Muscle of back (tissue), 11 donors: ENCODE data around the gene ELAC2. TPM values are rescaled to one million over a fixed set of nuclear protein-coding genes. Genes with fewer than 3 reads are reported as not detected.
"Not testable (repeated sequence)": the region's sequence is repeated elsewhere in the genome, so short reads cannot be mapped to it uniquely, and the experiment has no call there.

Source experiments
- DNase-seq, 3 donors: peaks; one replicate each; pipeline versions ENCODE4 v3.0.0 to v3.0.0-alpha.2; 2013
- polyA plus RNA-seq, 10 donors: library from polyadenylated mRNA; unstranded; fragments of 120-200 nt; gene quantifications; one replicate each; pipeline ENCODE4 v1.2.1, GENCODE V29; 2013; ENCODE audit not compliant: insufficient read length in 10 of 10

The ELAC2 gene
- polyA plus RNA-seq, 10 donors: 36.0 to 50.4 (median 43.6) TPM

DNA sequence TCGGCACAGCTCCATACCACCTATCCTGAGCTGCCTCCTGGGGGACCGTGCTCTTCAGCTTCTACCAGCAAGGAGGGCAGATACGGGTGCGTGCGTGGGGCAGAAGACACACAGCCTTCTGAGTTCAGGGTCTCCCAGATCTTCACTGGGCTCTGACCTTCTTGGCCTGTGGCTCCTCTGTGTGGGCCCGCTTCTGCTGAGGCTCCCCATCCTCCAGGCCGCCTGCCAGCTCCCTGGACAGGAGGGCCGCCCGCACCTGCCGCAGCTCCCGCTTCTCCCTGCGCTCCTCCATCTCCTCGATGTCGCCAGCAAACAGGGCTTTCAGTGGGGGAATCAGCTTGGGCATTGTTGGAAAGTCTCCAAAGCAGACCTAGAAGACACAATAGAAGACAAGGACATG lies 25.2 kb downstream of the ELAC2 start:
- DNase-seq: no peak

DNA sequence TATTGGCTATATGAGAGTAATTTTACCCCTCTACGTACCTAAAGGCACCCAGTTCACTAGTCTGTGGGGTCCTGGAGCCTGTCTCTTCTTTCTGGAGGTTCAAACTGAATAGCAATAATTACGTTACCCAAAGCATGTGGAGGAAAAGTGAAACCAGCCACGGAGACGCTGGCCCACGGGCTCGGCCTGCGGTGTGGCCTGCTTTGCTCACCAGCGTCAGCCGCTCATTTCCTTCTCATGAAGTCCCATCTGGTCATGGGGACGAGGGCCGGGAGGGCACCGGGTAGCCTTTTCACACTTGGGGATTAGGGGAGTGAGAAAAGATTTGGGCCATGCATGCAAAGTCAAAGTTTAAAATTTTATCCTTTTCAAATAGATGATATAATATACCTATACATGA lies 26.9 kb downstream of the ELAC2 start:
- no peak for DNase-seq

DNA sequence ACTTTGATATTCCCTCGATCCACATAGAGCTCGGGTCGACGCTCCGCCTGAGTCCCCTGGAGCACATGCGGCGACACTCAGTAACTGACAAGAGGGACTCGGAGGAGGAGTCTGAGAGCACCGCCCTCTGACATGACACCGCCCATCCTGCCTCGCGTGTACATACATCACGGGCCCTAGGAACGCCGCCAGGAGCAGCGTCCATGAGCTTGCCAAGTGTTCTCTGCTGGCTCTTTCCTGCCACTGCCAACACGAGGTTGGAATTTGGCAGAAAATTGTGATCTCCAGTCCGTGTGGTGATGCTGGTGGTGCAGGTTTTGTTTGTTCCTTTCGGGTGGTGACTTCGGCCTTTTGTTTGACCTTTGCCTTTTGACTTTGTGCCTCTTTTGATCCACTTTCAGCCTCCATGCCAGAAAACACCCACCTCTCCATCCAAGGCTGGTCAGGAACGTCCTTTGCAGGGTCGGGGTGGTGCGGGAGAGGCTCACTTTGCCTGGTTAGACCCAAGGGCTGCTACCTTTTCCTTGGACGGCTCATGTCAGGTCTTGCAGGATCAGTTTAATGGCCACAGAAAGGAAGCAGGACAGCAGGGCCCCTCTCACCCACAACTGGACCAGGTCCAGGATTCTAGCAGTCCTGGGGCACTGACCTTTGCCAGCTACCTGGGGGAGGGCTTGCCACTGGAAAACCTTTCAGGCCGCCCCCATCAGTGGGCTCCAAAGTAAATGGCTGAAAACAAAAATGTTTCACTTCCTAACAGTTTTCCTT lies 27.6 kb downstream of the ELAC2 start:
- DNase-seq: no peak

DNA sequence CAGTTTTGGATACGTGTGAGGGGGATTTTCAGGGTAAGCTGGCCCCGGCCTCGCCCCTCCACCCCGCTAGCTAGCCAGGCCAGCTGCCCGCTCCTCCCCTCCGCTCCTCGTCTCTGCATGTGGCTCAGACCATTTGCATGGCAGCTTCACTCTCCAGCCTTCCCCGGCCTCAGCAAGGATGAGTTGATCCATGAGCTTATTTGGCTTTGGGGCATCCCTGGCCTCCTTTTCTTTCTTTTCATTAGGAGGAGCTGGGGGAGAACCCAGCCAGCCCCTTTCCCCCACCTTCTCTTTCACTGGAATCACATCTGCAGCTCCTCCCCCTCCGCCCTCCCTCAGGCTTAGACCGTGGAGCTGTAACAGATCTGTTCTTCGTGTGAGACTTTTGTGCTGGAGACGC lies 30.7 kb downstream of the ELAC2 start:
- DNase-seq: peak in 1 of 3 donors; percentile 49

DNA sequence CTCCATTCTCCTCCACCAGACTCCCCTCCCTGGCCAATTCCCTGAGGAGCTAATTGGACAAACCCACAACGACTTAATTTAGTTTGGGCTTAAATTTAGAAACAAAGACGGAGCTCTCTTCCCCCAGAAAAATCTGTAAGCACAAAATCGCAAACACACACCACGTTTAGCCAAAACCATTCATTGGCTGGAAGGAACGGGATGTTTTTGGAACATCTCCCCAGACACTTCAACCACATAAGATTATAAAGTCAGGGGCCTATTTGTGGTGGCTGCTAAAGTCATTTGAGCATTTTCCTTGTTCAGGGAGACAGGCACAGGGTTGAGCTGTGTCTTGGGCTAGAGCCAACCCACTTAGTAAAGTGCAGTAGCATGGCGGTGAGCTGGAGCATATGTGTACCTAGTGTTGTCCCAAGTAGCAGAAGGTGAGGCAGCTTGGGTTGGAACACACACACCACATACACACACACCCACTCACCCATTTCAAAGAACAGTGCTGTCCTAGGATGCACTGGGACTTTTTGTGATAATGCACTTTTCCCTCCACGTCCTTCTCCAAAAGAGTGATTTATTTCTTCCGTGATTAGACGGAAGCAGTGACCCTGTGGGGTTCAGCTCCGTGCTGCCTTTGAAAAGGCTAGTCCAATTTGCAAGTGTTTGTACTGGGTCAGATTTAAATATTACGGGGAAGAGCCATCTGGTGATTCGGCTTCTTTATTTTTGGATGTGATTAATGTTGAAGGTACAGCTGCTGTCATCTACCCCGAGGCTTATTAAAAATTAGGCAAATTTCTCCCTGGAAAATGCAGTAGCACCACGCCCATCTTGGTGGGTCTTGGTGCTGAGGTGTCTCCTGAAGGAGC lies 32.2 kb downstream of the ELAC2 start:
- DNase-seq: peak; percentile 45 to 81 (median 54)

DNA sequence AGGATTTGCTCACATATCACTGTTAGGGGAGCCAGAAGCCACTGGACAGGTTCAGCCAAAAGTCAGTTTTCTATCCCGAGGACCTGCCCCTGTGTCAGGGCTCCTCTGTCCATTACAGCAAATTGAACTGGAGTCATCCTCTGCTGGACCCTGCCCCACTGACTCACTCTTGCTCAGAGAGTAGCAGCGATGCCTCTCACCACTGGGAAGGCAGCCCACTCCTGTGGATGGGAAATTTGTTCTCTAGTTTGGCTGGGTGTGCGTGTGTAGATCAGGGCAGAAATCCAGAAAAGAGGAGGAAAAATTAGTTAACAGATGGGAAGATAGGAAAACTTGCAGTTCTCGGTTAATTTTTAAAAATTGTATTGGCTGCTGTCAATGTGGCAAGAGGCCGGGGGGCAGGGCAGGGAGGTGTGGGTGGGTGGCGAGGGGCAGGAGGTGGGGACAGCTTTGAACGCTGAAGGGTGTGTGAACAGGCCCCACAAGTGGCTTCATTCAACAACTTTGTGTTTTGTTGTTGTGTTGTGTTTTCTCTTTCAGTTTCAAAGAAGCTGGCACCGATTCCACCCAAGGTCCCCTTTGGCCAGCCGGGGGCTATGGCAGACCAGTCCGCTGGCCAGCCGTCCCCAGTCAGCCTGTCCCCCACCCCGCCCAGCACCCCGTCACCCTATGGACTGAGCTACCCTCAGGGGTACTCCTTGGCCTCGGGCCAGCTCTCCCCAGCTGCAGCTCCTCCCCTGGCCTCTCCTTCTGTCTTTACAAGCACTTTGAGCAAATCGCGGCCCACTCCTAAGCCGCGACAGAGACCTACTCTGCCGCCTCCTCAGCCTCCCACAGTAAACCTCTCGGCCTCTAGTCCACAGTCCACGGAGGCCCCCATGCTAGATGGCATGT lies 33.6 kb downstream of the ELAC2 start:
- peak; percentile 92 to 97 (median 96) for DNase-seq

DNA sequence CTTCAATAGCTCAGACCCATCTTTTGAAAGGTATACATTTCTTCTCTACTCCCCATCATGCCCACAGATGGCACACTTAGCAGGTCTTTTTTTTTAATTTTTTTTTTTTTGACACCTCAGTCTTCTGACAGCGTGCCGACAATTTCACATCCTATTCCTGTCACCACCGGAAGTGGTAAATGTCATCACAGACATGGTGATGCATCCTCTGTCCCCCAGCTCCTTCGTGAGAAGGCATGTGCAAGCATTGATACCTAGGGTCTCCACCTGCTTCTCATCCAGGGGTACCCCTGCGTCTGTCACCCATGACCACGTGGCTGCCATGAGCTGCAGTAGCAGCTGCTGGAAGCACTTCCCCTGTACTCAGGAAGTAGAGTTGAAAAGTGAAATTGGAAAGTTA lies 35.6 kb downstream of the ELAC2 start:
- DNase-seq: no peak

DNA sequence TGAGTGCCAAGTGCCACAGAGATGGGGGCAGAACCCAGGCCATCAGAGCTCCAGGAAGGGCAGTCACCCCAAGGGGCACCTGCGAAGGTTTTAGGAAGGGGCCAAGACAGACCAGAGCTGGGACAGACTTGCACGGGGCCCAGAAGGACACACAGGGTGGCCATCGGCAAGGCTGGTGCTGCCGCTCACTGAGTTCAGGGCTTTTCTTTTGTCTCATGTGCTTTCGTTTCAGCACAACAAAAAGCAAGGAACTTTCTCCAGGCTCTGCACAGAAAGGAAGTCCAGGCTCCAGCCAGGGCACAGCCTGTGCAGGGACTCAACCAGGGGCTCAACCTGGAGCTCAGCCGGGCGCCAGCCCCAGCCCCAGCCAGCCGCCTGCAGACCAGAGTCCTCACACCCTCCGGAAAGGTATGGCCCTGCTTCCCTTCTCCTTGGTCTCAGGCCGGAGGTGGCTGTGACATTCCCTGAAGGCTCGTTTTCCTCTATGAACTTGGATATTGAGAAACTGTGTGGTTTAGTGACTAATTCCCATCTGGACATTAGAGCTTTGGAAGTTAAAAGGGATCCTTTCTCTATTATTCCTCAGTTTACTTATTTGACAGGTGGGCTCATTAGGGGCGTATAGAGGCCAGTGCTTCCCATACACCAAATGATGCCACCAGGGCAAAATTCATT lies 37.9 kb downstream of the ELAC2 start:
- DNase-seq: no peak

DNA sequence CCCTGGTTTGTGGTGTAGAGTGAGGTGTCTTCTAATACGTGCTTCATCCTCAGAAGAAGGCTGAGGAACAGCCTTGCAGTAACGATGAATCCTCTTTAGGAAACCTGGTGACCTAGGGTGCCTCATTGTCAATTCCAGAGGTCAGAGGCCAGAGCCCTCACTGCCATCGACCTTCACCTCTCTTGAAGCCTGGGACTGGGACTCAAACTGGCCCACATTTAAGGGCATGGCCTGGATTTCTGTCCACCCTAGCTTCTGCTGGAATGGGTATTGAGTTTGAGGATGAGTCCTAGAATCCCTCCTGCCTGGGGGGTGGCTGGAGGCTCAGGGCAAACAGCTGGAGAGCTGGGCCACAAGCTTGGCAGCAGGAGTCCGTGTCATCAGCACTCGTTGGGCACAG lies 38.6 kb downstream of the ELAC2 start:
- no peak for DNase-seq

DNA sequence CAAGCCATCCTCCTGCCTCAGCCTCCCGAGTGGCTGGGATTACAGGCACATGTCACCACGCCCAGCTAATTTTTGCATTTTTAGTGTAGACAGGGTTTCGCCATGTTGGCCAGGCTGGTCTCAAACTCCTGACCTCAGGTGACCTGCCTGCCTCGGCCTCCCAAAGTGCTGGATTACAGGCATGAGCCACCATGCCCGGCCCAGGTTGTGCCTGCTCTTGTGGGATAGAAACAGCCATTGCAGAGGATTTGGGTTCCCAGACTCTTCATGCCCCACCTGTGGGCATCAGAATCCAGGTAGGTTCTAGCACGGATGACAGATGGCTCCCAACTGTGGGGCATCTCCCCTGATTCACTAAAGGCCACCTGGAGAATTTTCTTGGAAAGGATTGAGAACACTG lies 39.0 kb downstream of the ELAC2 start:
- DNase-seq: not testable (repeated sequence)

DNA sequence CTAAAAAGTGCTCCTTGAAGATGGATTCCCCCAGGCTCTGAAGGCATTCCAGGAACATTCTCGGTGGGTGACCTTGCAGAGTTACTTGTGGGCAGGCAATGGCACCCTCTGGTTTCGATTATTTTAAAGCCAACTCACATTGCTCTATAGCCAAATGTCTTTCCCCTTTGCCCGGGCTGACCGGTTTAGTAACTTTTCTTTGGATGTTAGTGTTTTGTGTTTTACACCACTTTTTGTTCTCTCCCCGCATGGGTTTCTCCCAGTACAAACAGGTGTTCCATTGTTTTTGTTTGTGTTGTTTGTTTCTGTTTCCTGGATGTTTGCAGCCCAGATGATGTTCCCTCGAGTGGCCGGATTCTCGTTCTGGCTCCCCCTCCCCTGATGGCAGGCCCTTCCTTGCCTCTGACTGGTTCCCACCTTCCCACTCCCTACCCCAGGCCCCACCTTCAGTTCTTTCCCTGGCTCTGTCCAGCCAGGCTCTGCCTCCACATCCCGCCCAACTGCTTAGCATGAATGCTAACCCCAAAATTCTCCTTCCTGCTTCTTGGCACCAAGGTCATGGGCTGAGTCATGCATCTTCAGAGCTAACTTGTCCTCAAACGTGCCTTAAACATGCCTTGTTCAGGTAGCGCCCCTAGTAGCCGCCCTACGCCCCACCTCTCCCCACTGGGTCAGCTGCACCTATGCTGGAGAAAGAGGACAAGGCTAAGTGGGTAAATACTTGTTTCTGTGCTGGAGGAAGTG lies 40.6 kb downstream of the ELAC2 start:
- peak in 1 of 3 donors; percentile 39 for DNase-seq

DNA sequence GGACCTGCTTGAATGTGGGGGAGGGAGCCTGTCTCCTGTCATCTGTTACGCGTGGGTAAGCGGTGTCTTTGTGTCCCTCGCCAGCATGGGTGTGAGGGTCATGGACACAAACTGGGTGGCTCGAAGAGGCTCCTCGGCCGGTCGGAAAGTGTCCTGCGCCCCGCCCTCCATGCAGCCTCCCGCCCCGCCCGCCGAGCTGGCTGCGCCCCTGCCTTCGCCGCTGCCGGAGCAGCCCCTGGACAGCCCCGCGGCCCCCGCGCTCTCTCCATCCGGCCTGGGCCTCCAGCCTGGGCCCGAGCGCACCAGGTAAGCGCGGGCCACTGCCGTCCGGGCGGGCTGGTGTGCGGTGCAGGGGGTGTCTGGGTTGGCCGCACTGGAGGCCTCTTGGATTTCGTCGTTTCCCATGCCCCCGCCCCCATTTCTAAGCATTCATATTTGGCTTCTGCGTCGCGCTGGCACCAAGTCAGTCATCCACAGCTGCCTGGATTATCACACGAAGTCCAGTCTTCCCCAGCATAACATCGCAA lies 43.8 kb downstream of the ELAC2 start:
- peak; percentile 33 to 83 (median 60) for DNase-seq

DNA sequence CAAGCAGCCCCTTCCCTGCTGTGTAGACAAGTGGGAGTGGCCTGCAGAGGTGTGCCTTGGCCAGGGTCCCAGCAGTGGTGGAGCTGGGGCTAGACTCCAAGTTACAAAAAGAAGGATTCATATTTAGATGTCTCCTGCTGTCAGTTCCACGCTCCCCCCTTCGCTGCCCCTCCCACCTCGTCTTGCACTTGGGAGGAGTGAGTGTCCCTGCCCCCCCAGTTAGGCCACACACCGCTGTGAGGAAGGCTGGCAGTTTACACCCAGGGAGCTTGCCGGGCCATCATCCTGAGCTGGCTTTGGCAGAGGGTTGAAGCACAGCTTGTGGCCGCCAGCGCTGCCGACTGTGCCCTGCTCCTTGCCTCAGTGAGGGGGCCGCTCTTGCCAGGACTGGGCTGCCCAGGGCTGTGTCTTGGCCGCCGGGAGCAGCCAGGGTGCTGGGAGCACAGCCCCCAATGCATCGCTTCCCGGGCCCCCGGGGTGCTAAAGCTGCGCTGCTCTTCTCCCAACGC lies 44.3 kb downstream of the ELAC2 start:
- DNase-seq: peak; percentile 14 to 78 (median 37)

DNA sequence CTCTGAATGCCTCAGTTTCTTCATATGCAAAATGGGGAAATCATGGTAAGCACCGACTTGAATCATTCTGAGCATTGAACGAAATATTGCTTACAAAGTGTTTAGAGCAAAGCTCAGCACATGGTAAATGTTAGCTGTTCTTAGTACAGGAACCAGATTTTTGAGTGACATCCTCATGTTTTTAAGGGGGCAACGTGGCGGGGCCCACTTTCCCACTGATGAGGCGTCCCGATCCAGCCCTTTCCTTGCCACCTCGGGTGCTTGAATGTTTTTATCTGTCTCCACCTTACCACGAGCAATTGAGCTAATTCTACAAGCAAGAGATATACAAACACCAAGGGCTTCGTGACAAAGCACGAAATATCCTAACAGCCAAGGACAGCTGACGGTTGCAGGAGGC lies 49.9 kb downstream of the ELAC2 start:
- no peak for DNase-seq

DNA sequence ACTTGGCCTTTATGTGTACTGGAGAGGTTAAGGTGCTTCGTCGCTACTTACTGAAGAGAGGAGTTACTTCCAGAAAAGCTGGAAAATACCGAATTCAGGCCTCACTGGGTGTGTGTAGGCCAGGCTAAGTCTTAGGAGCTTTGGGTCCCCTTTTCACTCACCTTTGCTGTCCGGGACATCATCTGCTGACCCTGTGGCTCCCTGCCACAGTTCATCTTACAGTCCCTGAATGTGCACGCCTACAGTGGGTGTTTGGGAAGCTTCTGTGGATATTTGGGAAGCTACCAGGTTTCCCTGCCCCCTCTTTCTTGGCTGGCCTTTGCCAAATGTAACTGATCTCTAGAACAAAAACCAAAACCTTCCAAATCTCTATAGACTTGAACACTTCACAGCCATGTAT lies 51.4 kb downstream of the ELAC2 start:
- peak in 1 of 3 donors; percentile 24 for DNase-seq

DNA sequence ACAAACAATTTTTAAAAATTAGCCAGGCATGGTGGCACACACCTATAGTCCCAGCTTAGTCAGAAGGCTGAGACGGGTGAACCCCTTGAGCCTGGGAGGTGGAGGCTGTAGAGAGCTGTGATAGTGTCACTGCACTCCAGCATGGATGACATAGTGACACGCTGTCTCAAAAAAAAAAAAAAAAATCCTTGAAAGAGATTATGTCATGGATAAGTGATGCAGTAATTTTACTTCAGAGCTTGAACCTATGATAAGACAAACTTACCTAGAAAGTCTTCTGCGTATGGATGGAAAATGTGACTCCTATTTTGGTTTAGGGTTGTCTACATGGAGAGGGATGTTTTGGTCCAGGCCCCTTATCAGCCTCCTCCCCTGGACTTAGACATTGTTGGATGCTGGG lies 51.8 kb downstream of the ELAC2 start:
- DNase-seq: no peak

DNA sequence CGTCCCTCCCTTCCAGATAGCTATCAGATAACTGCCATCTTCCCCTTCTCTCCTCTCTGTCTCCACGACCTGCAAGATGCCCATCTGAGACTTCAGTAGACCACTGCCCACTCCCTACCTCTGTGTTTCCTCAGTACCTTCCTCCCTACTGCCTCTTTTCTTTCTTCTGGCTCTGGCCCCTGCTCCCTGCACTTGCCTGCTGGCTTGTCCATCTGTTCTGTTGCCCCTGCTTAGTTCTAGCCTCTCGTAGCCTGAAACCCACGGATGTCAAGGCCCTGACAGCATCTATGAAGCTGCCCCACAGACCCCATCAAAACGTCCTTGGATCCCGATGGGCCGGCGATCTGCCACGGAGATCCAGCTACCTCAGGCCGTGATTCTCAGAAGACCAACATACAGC lies 53.0 kb downstream of the ELAC2 start:
- no peak for DNase-seq

DNA sequence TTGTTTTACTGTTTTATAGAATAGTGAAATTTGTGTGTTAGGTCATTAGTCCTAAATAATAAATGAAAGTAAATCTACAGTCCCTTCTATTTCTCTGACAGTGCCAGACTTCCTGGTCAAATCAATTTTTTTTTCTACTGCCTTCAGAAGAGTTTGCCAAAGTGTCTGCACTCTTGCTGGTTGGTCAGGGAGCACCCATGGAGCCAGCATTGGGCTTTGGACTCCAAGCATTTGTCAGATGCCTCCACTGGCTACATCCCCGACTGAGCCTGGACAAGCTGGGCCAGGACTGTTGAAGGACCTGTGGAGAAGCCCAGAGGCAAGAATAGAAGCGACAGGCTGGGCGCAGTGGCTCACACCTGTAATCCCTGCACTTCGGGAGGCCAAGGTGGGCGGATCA lies 53.7 kb downstream of the ELAC2 start:
- DNase-seq: no peak

DNA sequence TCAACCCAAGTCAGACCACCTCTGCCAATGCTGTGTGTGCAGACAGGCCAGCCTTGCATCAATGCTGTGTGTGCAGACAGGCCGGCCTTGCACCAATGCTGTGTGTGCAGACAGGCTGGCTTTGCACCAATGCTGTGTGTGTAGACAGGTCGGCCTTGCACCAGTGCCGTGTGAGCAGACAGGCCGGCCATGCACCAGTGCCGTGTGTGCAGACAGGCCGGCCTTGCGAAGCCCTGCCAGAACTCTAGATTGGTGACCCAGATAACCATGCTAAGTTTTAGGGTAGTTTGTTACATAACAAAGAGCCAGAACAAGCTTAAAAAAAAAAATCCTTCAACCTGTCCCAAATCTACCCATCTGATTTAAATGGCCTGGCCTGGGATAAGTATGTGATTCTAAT lies 54.3 kb downstream of the ELAC2 start:
- DNase-seq: no peak

DNA sequence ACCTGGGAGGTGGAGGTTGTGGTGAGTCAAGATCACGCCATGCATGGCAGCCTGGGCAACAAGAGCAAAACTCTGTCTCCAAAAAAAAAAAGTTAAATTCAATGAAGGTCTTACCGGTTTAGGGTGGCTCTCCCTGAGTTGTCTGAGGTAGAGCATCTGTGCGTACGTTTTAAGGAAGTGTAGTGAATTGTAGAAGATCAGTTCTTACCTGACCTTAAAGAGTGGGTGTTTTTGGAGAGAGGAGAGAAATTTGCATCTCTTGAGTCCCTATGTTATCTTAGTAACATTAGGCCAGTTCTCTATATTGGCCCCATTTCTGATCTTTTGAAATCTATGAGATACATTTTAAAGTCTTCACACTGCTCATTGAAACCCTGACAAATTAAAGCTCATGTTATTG lies 56.2 kb downstream of the ELAC2 start:
- no peak for DNase-seq
